Mesendoderm (in vitro differentiated cells): Measurements from ENCODE around the gene BCAR3.

Experiments
- DNase-seq: peaks from one replicate; pipeline ENCODE4 v3.0.0; 2013
- H2AK5ac ChIP-seq: 2 replicates; pipeline ENCODE4 v1.6.1; 2013; ENCODE audit warnings: low read length, inconsistent platforms
- H2BK120ac ChIP-seq: 2 replicates; pipeline ENCODE4 v1.6.1; 2013; ENCODE audit warnings: low read depth, mild to moderate bottlenecking, low read length, moderate library complexity, mixed read lengths
- H2BK15ac ChIP-seq: replicated peaks from 2 replicates; pipeline ENCODE4 v1.6.1; 2013; ENCODE audit warnings: low read depth, mild to moderate bottlenecking, moderate library complexity
- H2BK5ac ChIP-seq: 2 replicates; pipeline ENCODE4 v1.6.1; 2013; ENCODE audit warnings: low read length, inconsistent platforms
- H3K18ac ChIP-seq: 2 replicates; pipeline ENCODE4 v1.6.1; 2013; ENCODE audit warnings: mild to moderate bottlenecking, low read length, mixed read lengths
- H3K23ac ChIP-seq: one replicate; pipeline ENCODE4 v1.6.1; 2013; ENCODE audit warnings: low read length
- H3K27ac ChIP-seq: 2 replicates; pipeline ENCODE4 v1.5.1; 2013; ENCODE audit warnings: low read depth, mild to moderate bottlenecking, inconsistent platforms, low read length, moderate library complexity
- H3K27me3 ChIP-seq: 2 replicates; pipeline ENCODE4 v1.6.1; 2013; ENCODE audit warnings: low read length, control low read depth, mild to moderate bottlenecking, inconsistent platforms; ENCODE audit not compliant: insufficient read depth, poor library complexity
- H3K36me3 ChIP-seq: 2 replicates; pipeline ENCODE4 v1.6.1; 2013; ENCODE audit warnings: low read length, inconsistent platforms; ENCODE audit not compliant: control insufficient read depth, insufficient read depth
- H3K4ac ChIP-seq: one replicate; pipeline ENCODE4 v1.6.1; 2013; ENCODE audit warnings: low read depth, mild to moderate bottlenecking, low read length, moderate library complexity
- H3K4me1 ChIP-seq: 2 replicates; pipeline ENCODE4 v1.6.1; 2013; ENCODE audit warnings: low read depth, low read length, inconsistent platforms; ENCODE audit not compliant: control insufficient read depth
- H3K4me2 ChIP-seq: 2 replicates; pipeline ENCODE4 v1.6.1; 2013; ENCODE audit warnings: low read length
- H3K4me3 ChIP-seq: 2 replicates; pipeline ENCODE4 v1.5.1; 2013; ENCODE audit warnings: mild to moderate bottlenecking, low read length
- H3K56ac ChIP-seq: one replicate; pipeline ENCODE4 v1.6.1; 2013; ENCODE audit warnings: low read length
- H3K79me1 ChIP-seq: 2 replicates; pipeline ENCODE4 v1.6.1; 2013; ENCODE audit warnings: low read length, inconsistent platforms
- H3K79me2 ChIP-seq: 2 replicates; pipeline ENCODE4 v1.6.1; 2013; ENCODE audit warnings: mild to moderate bottlenecking, low read length; ENCODE audit not compliant: control insufficient read depth, insufficient read depth
- H3K9ac ChIP-seq: 2 replicates; pipeline ENCODE4 v1.6.1; 2013; ENCODE audit warnings: low read length, inconsistent platforms
- H4K5ac ChIP-seq: one replicate; pipeline ENCODE4 v1.6.1; 2013; ENCODE audit warnings: low read length
- H4K8ac ChIP-seq: one replicate; pipeline ENCODE4 v1.6.1; 2013; ENCODE audit warnings: low read depth, mild to moderate bottlenecking, control low read depth, low read length, moderate library complexity
- WGBS: extraction: QIAGEN DNeasy Blood & Tissue Kit; methylation state at CpG from one replicate; pipeline ENCODE4 v1.1.7; 2013; ENCODE audit warnings: low lambda C conversion rate, missing lambda C conversion rate; ENCODE audit not compliant: insufficient coverage; ENCODE audit errors: extremely low coverage; 5-methylcytosine and 5-hydroxymethylcytosine counted together

BCAR3 gene

GRCh38 chr1:93694819-93695218 lies 13.2 kb upstream of the BCAR3 start:
- Histone ChIP-seq H3K4me2 (no peak overlapping the region), H3K18ac (no peak overlapping the region), H3K36me3 (no peaks in the 10 kb centered on the region), H3K4me3 (no peak overlapping the region), H3K9ac (no peak overlapping the region), H3K4me1 (peaks cover 9% of the 10 kb centered on the region), H3K4ac (no peak overlapping the region), H2AK5ac (peak overlapping the region; percentile 23), H4K5ac (no peak overlapping the region), H2BK15ac (no peak overlapping the region), H3K79me1 (no peaks in the 10 kb centered on the region), H4K8ac (no peak overlapping the region), H3K79me2 (no peaks in the 10 kb centered on the region), H3K23ac (no peak overlapping the region), H3K27ac (no peak overlapping the region), H3K27me3 (no peaks in the 10 kb centered on the region), H3K56ac (no peak overlapping the region), H2BK120ac (no peak overlapping the region), H2BK5ac (no peak overlapping the region)
- WGBS, result no CpG with 5 or more reads among the region's 3 CpGs
- peak; percentile 68 for DNase-seq

GRCh38 chr1:93694039-93694438 lies 12.4 kb upstream of the BCAR3 start:
- no peak overlapping the region for H3K56ac ChIP-seq
- no peaks in the 10 kb centered on the region for H3K27me3 ChIP-seq
- H3K23ac ChIP-seq, result no peak overlapping the region
- H3K36me3 ChIP-seq, result no peaks in the 10 kb centered on the region
- no peak overlapping the region for H4K5ac ChIP-seq
- H2BK120ac ChIP-seq, result no peak overlapping the region
- H2AK5ac ChIP-seq, result no peak overlapping the region
- no CpG with 5 or more reads among the region's 7 CpGs for WGBS
- H3K9ac ChIP-seq, result no peak overlapping the region
- no peak overlapping the region for H4K8ac ChIP-seq
- no peaks in the 10 kb centered on the region for H3K79me1 ChIP-seq
- H3K4me1 ChIP-seq, result peaks cover 7% of the 10 kb centered on the region
- H3K4me3 ChIP-seq, result no peak overlapping the region
- DNase-seq, result no peak
- no peak overlapping the region for H3K18ac ChIP-seq
- no peak overlapping the region for H2BK15ac ChIP-seq
- no peak overlapping the region for H3K4me2 ChIP-seq
- H3K4ac ChIP-seq, result no peak overlapping the region
- no peaks in the 10 kb centered on the region for H3K79me2 ChIP-seq
- no peak overlapping the region for H2BK5ac ChIP-seq
- peak overlapping the region; percentile 8 for H3K27ac ChIP-seq

DNA sequence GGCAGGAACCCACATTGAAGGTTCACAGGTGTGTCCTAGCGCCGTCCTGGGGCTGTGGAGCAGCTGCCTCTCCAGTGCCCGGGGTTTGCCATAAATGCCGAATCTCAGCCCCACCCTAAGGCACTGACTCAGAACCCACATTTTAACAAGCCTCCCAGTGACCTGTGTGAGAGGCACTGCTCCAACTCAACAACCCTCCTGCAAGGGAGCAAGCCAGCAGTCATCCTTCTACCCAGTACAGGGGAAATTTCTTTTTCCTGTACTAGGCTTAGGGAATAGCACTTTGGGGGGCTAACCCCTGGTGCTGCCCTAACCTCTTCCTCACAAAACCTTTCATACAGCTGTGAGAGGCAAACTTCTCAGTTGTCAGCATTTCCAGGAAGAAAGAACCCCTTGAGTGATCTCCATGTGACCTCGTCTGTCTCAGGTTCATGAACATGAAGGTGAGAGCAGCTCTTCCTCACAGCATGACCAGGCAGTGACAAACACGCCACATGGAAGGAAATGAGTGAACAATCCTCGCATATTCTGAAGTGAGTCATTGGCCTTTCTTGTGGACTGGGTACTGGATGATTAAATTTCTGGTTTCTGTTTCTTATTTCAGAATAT lies 11.4 kb upstream of the BCAR3 start:
- Histone ChIP-seq H3K79me1 (no peaks in the 10 kb centered on the region), H3K36me3 (no peaks in the 10 kb centered on the region)

GRCh38 chr1:93692451-93692861 lies 10.8 kb upstream of the BCAR3 start:
- no peak overlapping the region for H2AK5ac ChIP-seq
- H4K5ac ChIP-seq, result no peak overlapping the region
- no peak overlapping the region for H2BK5ac ChIP-seq
- no peaks in the 10 kb centered on the region for H3K36me3 ChIP-seq
- H2BK120ac ChIP-seq, result no peak overlapping the region
- no peaks in the 10 kb centered on the region for H3K27me3 ChIP-seq
- H3K4me3 ChIP-seq, result no peak overlapping the region
- no peaks in the 10 kb centered on the region for H3K79me2 ChIP-seq
- H3K79me1 ChIP-seq, result no peaks in the 10 kb centered on the region
- H3K23ac ChIP-seq, result no peak overlapping the region
- no peak overlapping the region for H3K4me2 ChIP-seq
- H3K18ac ChIP-seq, result no peak overlapping the region
- no peak overlapping the region for H4K8ac ChIP-seq
- H3K56ac ChIP-seq, result peak overlapping the region; percentile 5
- no peak overlapping the region for H3K27ac ChIP-seq
- H3K4ac ChIP-seq, result no peak overlapping the region
- no CpG with 5 or more reads among the region's 2 CpGs for WGBS
- DNase-seq, result no peak
- no peak overlapping the region for H3K9ac ChIP-seq
- H2BK15ac ChIP-seq, result no peak overlapping the region
- H3K4me1 ChIP-seq, result peaks cover 7% of the 10 kb centered on the region

More for the DNA sequence above, 11.4 kb upstream of the BCAR3 start:
- H3K27me3 ChIP-seq, result no peaks in the 10 kb centered on the region
- H3K4me3 ChIP-seq, result no peak overlapping the region
- no peak overlapping the region for H4K8ac ChIP-seq
- no peak overlapping the region for H3K4me2 ChIP-seq
- no peak overlapping the region for H3K9ac ChIP-seq
- H3K56ac ChIP-seq, result peak overlapping the region; percentile 17
- peak; percentile 34 for DNase-seq
- no peak overlapping the region for H4K5ac ChIP-seq
- H2BK15ac ChIP-seq, result no peak overlapping the region
- no CpG with 5 or more reads among the region's 7 CpGs for WGBS
- H3K18ac ChIP-seq, result no peak overlapping the region
- H3K23ac ChIP-seq, result no peak overlapping the region
- H3K4me1 ChIP-seq, result peaks cover 7% of the 10 kb centered on the region
- no peak overlapping the region for H3K4ac ChIP-seq
- no peak overlapping the region for H3K27ac ChIP-seq
- no peak overlapping the region for H2BK5ac ChIP-seq
- H2AK5ac ChIP-seq, result peak overlapping the region; percentile 49
- H2BK120ac ChIP-seq, result no peak overlapping the region
- no peaks in the 10 kb centered on the region for H3K79me2 ChIP-seq

- no peak overlapping the region for H2BK15ac ChIP-seq
- H3K18ac ChIP-seq, result no peak overlapping the region
- H3K36me3 ChIP-seq, result no peaks in the 10 kb centered on the region
- H4K8ac ChIP-seq, result no peak overlapping the region
- no peak overlapping the region for H2BK5ac ChIP-seq
- H3K4me3 ChIP-seq, result no peak overlapping the region
- no peak overlapping the region for H3K23ac ChIP-seq
- H3K27me3 ChIP-seq, result no peaks in the 10 kb centered on the region
- peaks cover 7% of the 10 kb centered on the region for H3K4me1 ChIP-seq
- H3K27ac ChIP-seq, result no peak overlapping the region
- H3K79me1 ChIP-seq, result no peaks in the 10 kb centered on the region
- H2BK120ac ChIP-seq, result no peak overlapping the region
- H3K4ac ChIP-seq, result no peak overlapping the region
- no peak overlapping the region for H3K4me2 ChIP-seq
- DNase-seq, result no peak
- WGBS, result no CpG with 5 or more reads among the region's 4 CpGs
- H3K9ac ChIP-seq, result no peak overlapping the region
- H4K5ac ChIP-seq, result no peak overlapping the region
- H3K56ac ChIP-seq, result no peak overlapping the region
- no peak overlapping the region for H2AK5ac ChIP-seq
- H3K79me2 ChIP-seq, result no peaks in the 10 kb centered on the region
These were observed 10.4 kb upstream of the BCAR3 start for GRCh38 chr1:93692026-93692425.
